ENCODE results near the gene B4GAT1. TPM values are rescaled to one million over a fixed set of nuclear protein-coding genes. Genes with fewer than 3 reads are reported as not detected.
A peak's percentile ranks its signal among the peaks of the same experiment; 100 is the strongest.
"Not testable (repeated sequence)": the region's sequence is repeated elsewhere in the genome, so short reads cannot be mapped to it uniquely, and the experiment has no call there.

Gene B4GAT1
- total RNA-seq, 1 experiment from 2014 or later, result 50.5 TPM

DNA sequence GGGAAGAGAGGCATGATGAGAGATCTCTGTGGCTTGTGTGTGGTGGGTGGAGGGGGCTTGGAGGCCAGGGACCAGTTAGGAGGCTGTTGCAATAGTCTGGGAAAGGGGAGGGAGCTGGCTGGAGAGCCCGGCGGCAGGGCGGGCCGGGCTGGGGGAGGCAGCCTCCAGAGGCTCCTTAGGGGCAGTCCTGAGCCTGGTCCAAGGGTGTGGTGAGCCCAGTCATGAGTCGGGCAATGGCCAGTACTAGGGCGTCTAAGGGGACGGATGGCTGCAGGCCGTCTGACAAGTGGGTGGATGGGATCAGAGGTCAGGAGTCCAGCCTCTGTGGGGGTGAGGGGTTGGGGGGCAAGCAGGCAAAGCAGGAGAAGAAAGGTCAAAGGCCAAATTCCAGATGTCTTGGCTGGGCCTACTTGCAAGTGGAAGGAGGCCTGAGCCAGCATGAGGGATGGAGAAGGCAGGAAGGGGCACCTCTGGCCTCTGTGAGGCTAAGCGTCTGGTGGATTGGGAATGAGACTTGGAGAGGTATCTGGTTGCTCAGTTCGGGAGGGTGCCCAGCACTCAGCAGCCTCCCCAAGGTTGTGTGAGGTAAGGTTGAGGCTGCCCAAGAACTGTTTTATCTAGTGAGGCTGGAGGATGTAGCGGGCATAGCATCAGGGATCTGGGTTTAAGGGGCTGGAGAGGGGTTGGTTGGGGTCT is 24.5 kb downstream of the B4GAT1 start:
- DNase-seq (ENCODE audit: low read depth), result no peak

DNA sequence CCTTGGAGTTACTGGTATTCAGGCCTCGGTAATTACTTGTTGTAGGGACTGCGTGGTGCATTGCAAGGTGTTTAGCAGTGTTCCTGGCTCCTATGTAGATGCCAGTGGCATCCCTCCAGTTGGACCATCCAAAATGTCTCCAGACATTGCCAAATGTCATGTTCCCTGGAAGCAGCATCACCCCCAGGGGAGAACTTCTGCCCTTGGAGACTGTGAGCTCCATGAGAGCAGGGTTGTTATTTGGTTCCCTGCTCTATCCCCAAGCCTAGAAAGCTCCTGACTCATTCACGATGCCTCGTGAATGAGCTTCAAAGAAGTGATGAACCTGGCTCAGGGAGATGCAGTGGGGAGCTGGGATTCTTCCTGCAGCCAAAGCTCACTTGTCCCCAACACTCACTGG is 25.8 kb downstream of the B4GAT1 start:
- DNase-seq (ENCODE audit: low read depth), result no peak

DNA sequence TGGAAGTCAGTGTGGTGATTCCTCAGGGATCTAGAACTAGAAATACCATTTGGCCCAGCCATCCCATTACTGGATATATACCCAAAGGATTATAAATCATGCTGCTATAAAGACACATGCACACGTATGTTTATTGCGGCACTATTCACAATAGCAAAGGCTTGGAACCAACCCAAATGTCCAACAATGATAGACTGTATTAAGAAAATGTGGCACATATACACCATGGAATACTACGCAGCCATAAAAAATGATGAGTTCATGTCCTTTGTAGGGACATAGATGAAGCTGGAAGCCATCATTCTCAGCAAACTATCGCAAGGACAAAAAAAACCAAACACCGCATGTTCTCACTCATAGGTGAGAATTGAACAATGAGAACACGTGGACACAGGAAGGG is 26.7 kb downstream of the B4GAT1 start:
- not testable (repeated sequence) for DNase-seq (ENCODE audit: low read depth)

DNA sequence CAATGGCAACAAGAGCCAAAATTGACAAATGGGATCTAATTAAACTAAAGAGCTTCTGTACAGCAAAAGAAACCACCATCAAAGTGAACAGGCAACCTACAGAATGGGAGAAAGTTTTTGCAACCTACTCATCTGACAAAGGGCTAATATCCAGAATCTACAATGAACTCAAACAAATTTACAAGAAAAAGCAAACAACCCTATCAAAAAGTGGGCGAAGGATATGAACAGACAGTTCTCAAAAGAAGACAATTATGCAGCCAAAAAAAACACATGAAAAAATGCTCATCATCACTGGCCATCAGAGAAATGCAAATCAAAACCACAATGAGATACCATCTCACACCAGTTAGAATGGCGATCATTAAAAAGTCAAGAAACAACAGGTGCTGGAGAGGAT is 27.1 kb downstream of the B4GAT1 start:
- not testable (repeated sequence) for DNase-seq (ENCODE audit: low read depth)

DNA sequence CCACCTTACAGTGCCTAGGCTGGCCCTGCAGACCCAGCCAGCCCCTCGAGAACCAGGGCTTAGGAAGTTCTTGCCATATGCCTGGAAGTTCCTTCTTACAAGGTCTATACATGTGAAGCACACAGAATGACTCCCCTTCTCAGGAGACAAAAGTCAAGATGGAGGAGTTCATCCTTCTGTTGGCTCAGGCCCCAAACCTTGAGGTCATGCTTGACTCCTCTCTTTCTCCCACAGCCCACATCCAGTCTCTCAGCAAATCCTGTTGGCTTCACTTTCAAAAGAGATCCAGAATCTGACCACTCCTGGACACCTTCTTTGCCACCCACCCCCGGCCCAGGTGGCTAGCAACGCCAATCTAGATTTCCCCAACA is 28.8 kb downstream of the B4GAT1 start:
- DNase-seq (ENCODE audit: low read depth), result peak; percentile 55

DNA sequence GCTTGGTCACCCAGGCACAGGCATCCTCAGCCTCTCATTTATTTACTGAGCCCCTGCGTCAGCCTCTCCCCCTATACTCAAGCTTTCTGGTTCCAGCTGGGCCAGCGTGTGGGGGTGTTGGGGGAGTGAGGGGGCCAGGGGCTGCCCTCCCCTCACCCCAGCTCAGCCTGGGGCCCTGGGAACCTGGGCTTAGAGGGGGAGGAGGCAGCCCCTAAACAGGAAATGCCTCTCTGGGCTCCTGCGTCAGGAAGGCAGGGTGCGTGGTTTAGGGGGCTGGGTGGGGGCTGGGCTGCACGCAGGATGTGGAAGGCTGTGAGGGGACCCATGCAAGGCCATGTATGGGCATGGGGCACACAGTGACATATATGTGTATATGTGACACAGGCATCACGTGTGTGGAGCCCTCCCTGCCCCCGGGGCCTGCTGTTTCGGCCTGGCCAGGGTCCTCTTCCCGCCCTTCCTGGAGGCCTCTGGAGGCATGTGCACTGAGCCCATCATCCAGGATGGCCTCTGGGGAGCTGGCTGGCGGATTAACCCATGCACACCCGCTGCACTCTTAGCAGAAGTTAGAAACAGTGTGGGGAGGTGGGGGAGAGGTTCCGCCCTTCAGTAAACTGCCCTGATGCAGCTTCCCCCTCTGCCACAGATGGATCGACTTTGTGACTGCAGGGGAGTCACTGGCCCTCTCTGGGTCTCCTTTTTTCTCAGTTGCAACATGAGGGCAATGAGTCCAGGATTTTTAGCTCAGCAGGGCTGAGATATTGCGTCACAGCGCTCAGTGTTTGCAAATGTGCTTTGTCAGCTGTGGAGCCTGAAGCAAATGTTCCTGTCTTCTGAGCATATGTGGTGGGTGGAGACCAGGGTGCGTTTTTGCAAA is 29.5 kb downstream of the B4GAT1 start:
- peak; percentile 80 for DNase-seq (ENCODE audit: low read depth)

DNA sequence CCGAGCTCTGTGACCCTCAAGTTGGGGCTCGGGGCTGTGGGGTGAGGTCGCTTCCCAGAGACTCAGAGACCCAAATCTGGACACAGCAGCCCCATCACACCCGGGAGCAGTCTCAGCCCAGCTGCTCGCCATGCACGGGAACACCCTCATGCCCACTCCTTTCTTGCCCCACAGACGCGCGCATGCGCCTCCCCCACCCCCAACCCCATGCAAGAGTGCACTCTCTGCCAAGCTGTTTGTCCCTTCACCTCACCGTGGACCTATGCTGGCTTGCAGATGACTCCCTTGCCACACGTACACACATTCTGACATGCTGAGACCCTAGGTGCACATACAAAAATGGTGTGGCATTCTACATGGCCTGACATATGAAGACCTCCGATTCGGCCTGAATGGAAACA is 30.1 kb downstream of the B4GAT1 start:
- DNase-seq (ENCODE audit: low read depth), result no peak

DNA sequence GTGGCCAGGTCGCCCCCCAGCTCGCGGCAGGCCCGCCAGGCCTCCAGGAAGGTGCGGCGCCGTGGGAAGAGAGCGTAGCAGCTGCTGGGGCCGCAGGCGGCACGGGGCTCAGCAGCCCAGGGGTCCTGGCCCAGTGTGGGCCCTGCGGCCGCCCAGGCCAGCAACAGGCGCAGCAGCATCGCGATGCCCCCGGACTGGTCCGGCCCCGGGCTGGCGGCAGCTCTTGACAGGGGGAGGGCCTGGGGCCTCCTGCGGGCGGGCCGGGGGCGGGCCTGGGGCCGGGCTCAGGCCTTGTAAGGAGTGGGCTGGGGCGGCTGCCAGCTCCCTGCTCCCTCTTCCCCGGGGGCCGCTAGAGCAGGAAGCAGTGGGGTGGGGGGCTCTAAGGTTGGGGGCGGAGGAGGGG is 30.6 kb downstream of the B4GAT1 start, which contains the start of gene CD248:
Gene CD248, minus strand, starts transcription at position 196 of the 403 bp plus-strand sequence. Its CDS starts 17 bp downstream, at position 179.
- DNase-seq (ENCODE audit: low read depth), result no peak

DNA sequence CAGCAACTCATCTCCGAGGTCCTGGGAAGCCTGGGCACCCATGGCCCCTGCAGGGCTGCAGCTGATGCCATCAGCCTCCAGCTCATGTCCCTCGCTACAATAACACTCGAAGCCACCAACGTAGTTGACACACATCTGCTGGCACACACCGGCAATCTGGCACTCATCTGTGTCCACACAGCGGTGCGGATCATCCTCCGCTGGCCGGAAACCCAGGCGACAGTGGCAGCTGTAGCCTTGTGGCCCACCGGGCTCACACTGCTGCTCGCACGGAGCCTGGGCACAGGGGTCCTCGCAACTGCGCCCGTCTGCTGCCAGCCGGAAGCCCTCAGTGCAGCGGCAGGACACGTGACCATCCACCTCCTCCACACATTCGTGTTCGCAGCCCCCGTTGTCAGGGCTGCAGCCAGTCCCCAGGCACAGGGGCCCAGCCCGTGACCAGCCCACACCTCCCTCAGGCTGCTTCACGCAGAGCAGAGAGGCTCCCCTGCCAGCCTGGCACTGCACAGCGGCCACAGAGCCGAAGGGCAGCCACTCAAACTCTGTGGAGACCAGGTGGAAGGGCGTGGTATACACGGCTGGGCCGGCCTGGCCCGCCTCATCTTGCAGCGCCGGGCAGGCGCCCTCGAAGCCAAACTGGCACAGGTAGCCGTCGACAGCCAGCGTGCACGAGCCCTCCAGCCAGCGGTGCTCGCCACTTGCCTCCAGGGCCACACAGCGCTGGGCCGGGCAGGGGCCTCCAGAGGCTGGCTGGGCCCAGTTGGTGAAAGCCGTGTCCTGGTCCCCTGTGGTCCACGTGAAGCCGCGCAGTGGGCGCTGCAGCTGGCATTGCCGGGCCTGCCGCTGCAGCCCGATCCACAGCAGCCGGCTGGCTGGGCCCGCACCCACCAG is 31.3 kb downstream of the B4GAT1 start:
- DNase-seq (ENCODE audit: low read depth), result no peak

DNA sequence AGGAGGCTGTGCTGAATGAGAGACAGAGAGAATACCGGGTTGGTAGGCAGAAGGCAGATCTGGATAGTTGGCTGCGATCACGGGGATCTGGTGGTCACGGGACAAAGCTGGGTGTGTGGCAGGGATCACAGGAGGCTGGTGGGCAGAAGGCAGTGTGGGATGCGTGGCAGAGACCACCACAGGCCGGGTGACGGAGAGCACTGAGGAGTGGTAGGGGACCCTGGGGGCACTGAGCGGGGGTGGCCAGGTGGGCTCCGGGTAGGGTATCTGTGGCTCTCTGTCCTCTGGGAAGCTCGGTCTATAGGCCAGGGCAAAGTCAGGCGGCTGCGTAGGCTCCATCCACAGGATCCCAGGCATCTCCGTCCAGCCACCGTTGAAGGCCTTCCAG is 31.9 kb downstream of the B4GAT1 start:
- DNase-seq (ENCODE audit: low read depth), result no peak

DNA sequence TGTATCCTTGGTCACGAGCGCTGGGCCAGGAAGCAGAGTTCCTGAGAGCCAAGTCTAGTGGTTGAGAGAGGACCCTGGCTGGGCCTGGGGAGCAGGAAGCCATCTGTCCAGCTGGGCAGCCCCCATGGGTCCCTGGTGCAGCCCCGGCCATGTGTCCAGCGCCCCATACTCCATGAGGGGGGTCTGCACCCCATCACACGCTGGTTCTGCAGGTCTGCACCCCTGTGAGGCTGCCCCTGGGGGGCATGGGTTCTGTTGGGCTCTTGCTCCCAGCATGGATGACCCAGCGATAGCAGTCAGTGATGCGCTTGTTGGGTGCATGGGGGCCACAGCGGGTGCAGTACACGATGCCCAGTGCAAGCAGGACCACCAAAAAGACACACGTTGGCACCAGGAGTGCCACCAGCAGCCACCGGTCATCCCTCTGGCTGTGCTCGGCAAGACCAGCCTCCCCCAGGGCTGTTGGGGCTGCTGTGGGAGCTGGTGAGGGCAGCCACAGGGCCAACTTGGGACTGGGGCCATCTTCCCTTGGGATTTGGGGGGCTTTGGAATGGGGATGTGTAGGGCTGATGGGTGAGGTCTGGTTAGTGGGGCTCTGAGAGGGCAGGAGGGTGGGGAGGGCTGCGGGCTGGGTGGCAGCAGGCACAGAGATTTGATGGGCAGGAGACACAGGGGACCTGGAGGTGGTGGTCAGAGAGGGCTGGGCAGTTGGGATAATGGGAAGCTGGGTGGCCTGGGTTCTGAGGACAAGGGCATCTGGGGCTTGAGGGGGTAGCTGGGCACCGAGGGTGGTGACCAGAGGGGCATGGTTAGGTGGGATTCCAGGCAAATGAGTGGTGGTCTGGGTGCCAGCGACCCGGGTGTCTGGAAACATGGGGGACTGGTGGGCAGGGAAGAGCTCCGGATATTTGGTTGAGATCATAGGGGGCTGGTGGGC is 32.6 kb downstream of the B4GAT1 start:
- DNase-seq (ENCODE audit: low read depth), result no peak

DNA sequence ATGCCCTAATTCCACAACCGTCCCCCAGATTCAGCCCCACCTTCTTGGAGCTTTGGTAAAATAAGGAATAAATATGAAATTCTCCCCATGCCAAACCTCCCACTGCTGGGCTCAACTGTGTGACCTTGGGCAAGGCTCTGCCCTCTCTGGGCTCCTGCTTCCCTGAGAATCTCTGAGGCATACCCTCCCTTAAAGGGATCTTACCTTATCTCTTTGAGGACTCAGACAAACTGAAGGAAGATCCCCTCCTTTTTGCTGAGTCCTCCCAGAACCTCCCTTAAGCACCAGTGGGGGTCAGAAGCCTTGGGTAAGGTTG is 33.3 kb downstream of the B4GAT1 start:
- no peak for DNase-seq (ENCODE audit: low read depth)

DNA sequence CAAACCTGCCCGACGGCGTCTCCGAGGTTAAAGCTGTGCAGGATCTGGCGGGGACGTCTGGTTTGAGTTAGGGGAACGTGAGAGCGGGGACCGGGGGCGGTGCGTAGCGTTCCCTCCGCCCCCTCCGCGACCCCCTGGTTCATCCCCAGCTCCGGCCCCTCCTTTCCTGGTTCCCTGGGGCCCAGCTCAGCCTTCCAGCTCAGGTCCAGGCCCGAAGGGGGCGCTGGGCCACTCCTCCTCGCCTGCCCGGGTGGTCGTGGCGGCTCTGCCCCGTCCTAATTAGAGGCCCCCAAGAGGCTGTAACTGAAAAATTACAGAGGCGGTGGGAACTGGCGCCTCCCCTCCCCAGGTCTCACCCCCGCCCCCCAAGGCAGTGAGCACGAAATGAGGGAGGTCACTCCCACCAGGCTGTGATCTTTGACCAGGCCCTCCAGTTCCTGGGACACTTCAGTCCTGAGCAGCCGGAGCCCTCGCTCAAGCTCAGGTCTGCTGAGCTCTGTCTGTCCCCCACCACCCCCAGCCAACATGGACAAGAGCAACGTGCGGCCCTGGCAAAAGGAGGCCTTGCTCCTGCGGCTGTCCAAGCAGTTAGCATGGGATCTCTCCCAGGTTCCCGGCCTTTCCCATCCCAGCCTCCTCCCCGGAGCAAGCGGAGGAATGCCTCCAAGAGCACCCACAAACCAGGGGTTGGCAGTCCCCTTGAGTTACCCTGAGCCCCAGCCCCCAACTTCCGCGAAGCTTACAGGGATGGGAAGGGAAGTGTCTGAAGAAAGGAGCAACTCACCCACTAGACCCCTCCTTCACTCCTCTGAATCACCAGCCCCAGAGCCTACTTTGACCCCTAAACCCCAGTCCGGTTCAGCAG is 33.9 kb downstream of the B4GAT1 start:
- no peak for DNase-seq (ENCODE audit: low read depth)

DNA sequence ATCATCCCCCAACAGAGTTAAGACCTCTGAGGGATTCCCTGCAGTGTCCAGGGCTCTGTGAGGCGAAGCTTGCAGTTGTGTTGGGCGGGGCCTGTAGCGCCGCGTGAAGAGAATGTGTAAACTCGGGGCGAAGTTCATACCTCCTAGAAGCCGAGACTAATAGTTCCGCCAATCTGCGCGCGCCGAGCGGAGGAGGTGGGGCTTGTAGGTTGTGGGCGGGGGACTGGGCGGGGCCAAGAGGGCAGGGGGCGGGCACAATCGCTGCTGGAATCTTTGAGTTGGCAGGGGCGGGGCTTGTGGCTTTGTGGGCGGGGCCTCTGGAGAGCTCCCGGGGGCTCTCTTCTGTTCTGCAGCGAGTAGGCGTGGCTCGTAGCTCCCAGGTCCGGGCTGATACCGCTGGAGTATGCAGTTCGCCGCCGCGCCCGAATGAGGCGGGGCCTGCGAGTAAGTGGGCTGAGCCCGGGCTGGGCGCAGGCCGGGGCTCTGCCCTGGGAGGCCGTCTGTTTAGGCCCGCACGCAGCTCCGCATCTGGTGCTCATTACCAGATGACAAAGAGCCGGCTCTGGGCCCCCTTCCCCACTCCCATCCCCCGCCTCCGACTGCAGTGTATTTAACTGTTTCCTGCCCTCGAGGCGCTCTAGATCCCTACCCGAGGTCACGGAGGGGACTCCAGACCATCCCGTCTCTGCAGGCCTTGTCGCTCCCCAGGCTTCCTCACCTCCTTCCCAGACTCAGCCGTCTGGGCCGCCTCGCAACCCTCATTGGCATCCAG is 34.7 kb downstream of the B4GAT1 start:
- DNase-seq (ENCODE audit: low read depth), result peak; percentile 99

DNA sequence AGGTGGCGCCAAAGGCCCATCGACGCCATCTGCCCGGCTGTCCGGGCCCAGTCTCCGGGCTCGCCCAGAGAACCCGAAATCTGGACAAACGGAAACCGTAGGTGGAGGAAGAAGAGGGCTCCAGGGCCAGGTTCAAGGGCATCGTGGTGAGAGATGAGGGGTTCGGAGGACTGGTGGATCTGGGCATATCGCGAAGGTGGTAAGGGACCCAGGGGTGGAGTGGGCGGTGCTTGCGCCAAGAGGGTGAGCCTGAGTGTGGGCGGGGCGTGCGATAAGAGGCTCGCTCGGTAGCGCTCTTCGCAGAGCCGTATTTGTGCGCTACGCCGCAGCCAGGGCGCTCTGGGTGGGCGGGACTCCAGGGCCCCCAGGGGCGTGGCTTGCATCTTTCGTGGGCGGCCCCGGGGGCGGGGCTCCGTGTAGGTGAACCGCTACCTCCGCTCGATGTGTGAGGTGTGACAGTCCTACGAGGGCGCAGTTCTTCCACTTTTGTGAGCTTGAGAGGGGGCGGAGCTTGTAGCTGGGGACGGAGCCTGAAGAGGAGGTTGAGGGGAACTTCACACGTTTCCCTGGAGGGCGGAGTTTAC is 35.4 kb downstream of the B4GAT1 start:
- peak; percentile 90 for DNase-seq (ENCODE audit: low read depth)

DNA sequence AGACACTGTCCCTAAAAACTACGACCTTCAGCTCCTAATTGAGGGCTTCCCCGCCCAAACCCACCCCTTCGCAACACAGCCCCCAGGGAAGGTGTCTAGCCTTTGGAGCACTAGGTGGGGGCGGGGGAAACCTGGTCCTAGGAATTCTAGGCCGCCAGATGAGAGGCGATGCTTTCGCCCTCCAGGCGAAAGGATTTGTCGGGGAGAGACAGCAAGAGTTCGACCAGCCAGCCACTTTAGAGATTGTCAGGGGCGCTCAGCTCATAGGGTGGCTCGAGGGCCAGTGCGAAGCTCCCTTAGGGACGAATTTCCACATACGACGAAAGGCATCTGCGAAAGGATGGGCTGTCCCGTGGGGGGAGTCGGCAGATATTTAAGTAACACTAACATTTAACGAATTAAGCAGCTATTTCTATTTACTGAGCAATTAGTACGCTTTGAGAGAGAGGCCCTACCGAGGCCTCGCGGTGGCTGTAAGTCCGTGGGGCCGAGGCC is 35.9 kb downstream of the B4GAT1 start:
- DNase-seq (ENCODE audit: low read depth), result no peak

DNA sequence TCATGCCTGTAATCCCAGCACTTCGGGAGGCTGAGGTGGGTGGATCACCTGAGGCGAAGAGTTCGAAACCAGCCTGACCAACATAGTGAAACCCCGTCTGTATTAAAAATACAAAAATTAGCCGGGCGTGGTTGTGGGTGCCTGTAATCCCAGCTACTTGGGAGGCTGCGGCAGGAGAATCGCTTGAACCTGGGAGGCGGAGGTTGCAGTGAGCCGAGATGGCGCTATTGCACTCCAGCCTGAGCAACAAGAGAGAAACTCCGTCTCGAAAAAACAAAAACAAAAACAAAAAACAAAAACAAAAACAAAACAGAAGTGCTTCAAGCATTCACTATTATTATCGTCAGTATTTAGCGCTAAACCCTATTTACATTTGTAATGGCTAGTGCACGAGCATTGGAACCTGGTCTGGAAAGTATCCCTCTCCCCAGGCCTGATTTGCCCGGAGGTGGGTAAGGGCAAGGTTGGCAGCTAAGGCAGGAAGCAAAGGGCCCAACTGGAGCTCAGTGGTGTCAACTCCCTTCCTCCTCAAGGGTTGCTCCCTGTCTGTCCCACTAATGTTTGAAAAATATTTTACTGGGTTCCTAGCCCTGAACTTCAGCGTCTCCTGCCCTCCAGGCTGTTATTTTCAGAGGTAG is 36.5 kb downstream of the B4GAT1 start:
- DNase-seq (ENCODE audit: low read depth), result not testable (repeated sequence)

DNA sequence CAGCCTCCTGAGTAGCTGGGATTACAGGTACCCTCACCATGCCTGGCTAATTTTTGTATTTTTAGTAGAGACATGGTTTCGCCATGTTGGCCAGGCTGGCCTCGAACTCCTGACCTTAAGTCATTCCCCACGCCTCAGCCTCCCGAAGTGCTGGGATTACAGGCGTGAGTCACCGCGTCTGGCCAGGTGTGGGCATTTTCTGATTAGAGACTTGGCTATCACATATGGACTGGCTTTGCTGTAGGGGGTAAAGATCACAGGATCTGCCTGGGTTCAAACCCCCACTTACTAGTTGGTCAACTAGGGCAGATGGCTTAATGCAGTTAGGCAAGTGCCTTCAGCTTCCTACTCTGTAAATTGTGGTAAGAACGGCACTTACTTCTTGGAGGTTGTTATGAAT is 37.1 kb downstream of the B4GAT1 start:
- no peak for DNase-seq (ENCODE audit: low read depth)
